GM10248 (cell line): ENCODE results near the gene MYO1A.
"Not testable (repeated sequence)": the region's sequence is repeated elsewhere in the genome, so short reads cannot be mapped to it uniquely, and the experiment has no call there.

Experiments used
- CTCF ChIA-PET: fragments of 300-600 bp; sonication (Branson Sonifier 250); formaldehyde crosslinking; extraction: SDS; loops from one replicate; lab custom pipeline; 2021; ENCODE audit warnings: antibody characterized with exemption; lab: Yijun Ruan, JAX
- POLR2A ChIA-PET: fragments of 350-650 bp; sonication (Branson Sonifier 250); formaldehyde crosslinking; extraction: SDS; loops from one replicate; lab custom pipeline; 2020; ENCODE audit warnings: antibody characterized with exemption; lab: Yijun Ruan, JAX
- DNase-seq: peaks from one replicate; pipeline ENCODE4 v3.0.0; 2012; ENCODE audit errors: extremely low spot score
- TF ChIP-seq, protein P1 (sequence below): IDR thresholded peaks from 2 replicates; pipeline ENCODE4 v1.5.1; 2012; ENCODE audit warnings: mild to moderate bottlenecking, low read depth; ENCODE audit errors: extremely low read depth, missing control alignments, control extremely low read depth

The MYO1A gene

DNA sequence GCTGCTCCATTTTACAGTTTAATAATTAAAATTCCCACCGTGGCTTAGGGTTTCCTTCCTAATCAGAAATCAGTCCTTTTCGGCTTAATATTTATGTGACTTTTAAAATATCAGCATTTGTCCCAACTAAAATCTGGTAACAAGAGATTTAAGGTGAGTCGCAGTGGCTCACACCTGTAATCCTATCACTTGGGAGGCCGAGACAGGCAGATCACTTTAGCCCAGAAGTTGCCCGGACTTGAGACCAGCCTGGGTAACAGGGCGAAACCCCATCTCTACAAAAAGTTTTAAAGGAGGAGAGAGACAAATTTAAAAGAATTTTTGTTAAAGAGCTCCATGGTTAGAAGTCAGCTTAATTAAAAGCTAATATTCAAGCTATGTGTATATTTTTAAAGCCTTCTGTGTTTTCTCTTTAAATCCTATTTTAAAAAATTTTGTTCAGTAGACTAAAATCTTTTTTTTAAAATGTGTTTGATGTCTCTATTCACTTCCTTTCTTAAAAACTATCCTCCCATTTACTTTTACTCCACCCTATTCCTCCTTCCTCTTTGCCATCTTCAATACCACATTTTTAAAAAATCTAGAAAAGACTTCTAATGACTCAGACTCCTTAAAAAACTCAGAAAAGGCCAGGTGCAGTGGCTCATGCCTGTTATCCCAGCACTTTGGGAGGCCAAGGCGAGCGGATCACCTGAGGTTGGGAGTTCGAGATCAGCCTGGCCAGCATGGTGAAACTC lies 29.8 kb downstream of the MYO1A start:
- TF ChIP-seq, protein P1, sequence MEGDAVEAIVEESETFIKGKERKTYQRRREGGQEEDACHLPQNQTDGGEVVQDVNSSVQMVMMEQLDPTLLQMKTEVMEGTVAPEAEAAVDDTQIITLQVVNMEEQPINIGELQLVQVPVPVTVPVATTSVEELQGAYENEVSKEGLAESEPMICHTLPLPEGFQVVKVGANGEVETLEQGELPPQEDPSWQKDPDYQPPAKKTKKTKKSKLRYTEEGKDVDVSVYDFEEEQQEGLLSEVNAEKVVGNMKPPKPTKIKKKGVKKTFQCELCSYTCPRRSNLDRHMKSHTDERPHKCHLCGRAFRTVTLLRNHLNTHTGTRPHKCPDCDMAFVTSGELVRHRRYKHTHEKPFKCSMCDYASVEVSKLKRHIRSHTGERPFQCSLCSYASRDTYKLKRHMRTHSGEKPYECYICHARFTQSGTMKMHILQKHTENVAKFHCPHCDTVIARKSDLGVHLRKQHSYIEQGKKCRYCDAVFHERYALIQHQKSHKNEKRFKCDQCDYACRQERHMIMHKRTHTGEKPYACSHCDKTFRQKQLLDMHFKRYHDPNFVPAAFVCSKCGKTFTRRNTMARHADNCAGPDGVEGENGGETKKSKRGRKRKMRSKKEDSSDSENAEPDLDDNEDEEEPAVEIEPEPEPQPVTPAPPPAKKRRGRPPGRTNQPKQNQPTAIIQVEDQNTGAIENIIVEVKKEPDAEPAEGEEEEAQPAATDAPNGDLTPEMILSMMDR: no peak
- no peak for DNase-seq
- CTCF ChIA-PET: interaction anchor here (1.8 to 8.6 kb wide), 4 partner anchors 9 to 17 kb away, joined by 4 to 71 read pairs (median 24); partner anchors contain the start of gene ZBTB39
- POLR2A ChIA-PET: no interaction called here

DNA sequence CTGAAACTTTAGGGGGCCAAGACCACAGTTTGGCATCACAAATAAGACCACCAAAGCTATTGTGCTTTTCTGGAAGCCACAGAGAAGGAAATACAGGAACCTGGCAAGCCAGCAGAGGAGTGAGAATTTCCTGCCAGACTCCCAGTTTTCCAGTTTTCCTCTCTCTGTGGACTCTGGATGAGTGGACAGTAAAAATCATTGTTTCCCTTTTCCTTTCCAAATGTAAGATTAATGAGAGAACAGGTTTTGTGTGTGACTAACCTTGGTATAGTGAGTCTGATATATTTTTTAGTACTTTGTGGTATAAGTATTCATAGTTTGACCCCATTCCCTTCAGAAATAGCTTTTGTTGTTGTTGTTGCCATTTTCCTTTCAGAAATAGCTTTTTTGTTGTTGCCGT lies 31.0 kb downstream of the MYO1A start:
- no peak for DNase-seq
- TF ChIP-seq, protein P1: no peak
- ChIA-PET POLR2A (no interaction called here), CTCF (interaction anchor here (0.6 to 8.6 kb wide), 7 partner anchors 11 to 164 kb away, joined by 3 to 71 read pairs (median 7); partner anchors contain the start of gene ZBTB39)

DNA sequence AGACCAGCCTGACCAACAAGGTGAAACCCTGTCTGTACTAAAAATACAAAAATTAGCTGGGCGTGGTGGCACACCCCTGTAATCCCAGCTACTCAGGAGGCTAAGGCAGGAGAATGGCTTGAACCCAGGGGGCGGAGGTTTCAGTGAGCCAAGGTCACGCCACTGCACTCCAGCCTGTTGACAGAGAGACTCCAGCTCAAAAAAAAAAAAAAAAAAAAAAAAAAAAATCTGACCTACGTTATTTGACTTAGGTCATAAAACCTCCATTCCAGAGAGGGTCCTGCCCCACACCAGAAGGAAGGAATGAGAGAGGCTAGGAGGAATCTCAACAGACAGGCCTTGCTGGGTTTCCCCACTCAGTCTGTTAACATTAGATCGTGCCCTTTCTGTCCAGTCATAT lies 31.6 kb downstream of the MYO1A start:
- ChIA-PET CTCF (interaction anchor here (0.8 to 8.6 kb wide), 6 partner anchors 11 to 42 kb away, joined by 3 to 71 read pairs (median 9); partner anchors contain the start of gene ZBTB39), POLR2A (interaction anchor here (0.6 kb wide), 3 partner anchors 13 to 423 kb away, joined by 3 to 5 read pairs (median 3); no protein-coding TSS in a partner anchor)
- not testable (repeated sequence) for DNase-seq

DNA sequence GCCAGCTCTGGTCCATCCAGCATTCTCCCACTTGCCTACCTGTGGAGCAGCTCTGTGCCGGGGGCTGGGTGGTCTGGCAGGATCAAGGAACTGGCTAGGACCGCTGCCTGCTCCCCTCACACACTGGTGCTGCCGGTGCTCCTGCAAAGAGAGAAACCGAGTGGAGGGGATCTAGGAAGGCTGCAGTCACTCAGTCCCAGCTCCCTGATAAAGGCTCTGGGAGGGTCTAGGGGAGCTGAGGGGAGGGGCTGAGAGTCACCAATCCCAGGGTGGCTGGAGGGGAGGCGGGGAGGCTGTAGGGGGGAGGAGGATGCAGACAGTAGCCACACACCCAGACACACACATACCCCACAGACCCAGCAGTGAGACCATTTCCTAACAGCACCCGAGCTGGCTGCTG lies 33.6 kb downstream of the MYO1A start, which contains the start of gene TAC3:
TAC3 (minus strand) TSS at position 182 of the 400 bp plus-strand sequence. CDS start 732 bp downstream, outside the sequence.
- CTCF ChIA-PET: interaction anchor here (1.3 to 8.6 kb wide), 5 partner anchors 9 to 96 kb away, joined by 3 to 71 read pairs (median 10); partner anchors contain the start of genes STAT6 and ZBTB39
- no peak for DNase-seq
- POLR2A ChIA-PET: no interaction called here
- TF ChIP-seq, protein P1: no peak

DNA sequence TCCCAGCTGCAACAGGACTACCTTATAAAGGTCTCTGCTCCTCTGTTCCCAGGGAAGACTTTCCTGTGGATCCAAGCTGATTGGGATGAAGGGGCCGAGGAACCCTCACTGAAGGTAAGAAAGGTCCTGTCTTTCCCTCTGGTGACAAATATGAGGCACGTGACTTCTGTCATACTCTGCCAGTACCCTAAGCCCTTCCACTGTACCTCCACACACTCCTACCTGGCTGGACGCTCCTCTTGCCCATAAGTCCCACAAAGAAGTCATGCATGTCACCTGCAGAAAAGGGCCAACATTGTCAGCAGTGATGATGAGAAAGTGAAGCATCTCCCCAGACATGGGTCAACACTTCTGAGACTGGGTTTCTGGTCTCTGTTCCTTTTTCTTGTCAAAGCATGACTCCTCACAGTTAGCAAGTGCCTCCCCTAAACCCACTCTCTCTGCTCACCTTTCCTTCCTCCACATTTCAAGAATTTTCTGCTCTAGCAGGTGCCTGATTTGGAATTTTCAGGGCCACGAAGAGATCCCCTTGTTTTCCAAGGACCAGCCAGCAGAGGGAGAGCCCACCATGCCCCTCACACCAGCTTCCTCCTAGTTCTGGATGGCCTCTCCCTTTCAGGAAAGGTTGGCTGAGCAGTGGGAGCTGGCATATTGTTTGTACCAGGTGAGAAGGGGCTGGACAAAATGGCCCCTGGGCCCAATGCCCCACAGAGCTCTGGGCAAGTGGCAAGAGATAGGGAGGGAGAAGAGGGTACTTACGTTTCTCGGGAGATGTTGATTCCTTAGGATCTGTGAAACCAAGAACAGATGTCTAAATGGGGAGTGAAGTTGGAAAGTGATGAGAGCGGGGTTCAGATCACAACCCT lies 37.1 kb downstream of the MYO1A start:
- TF ChIP-seq, protein P1: no peak
- ChIA-PET POLR2A (no interaction called here), CTCF (interaction anchor here (0.9 to 7.2 kb wide), 11 partner anchors 11 to 254 kb away, joined by 3 to 47 read pairs (median 3); no protein-coding TSS in a partner anchor)
- peak; percentile 78 for DNase-seq

DNA sequence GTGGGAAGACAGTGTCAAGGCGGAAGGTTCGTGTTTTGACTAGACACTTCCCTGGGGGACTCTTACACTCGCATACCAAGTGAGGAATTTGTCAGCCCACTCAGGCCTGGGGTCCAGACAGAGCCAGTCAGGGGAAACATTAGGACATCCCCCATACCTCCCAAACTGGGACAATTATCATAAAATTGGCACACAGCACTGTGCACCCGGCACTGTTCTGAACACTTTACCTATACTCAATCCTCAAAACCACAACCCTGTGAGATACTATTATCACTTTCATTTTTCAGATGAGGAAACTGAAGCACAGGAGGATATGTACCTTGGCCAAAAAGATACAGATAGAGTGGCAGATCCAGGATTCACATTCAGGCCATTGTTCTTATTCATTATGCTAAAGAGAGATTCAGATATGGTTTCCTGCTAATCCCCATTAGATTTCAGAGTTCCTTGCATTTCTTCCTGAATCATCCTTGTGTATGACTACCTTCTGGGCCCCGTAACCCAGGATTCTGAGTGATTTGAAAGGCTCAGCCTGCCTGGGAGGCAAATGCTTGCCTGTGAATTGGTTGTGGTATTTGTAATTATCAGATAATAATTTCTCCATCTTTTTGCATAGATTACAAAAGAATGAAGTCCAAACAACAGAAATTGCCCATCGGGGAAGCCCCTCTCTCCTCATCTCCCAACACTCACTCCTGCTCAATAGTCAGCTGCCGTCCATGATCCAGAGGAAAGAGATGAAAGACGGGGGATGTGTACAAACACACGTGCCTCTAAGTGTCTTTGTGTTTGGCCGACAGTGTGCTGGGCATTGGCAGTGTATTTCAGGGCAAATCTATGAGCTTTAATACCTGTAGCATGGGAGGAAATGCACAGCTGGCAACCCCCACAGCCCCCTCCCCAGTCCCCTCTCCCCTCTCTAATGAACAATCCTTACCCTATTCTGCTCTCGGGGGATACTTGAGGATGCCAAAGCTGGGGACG lies 38.2 kb downstream of the MYO1A start:
- TF ChIP-seq, protein P1: no peak
- CTCF ChIA-PET: interaction anchor here (0.8 to 7.2 kb wide), 14 partner anchors 9 to 252 kb away, joined by 3 to 47 read pairs (median 4); partner anchors contain the start of genes MYO1A and STAT6
- DNase-seq: peak; percentile 39
- POLR2A ChIA-PET: no interaction called here
